ENCODE measurements around the gene MAGEF1. TPM values are rescaled to one million over a fixed set of nuclear protein-coding genes. Genes with fewer than 3 reads are reported as not detected.

The MAGEF1 gene
- total and polyA plus RNA-seq, 2 of the 8 experiments (the other 6 are each of a cell fraction or from before 2014, with no cell fraction given): 26.5 to 56.7 TPM

- Histone ChIP-seq H3K36me3 (ENCODE audit: control insufficient read depth in 2 of 4, insufficient read depth in 4 of 4, low read length in 3 of 4) (no peaks in the 10 kb centered on the region), H2BK120ac (replicated peaks; ENCODE audit: low read depth, low read length) (no peak overlapping the region), H3K4me1 (replicated peaks in 1 of 4; ENCODE audit: control insufficient read depth in 3 of 4, insufficient read depth in 4 of 4, low read length in 3 of 4) (peaks cover 2 to 9% (median 4%) of the 10 kb centered on the region in 4 experiments; a peak in 4 of 7 replicates), H2AK5ac (ENCODE audit: low read depth, low read length) (no peak overlapping the region), H3K18ac (ENCODE audit: extremely low read depth, low read length) (no peak overlapping the region), H2BK15ac (ENCODE audit: low read length) (no peak overlapping the region), H2BK5ac (ENCODE audit: low read depth, low read length) (no peak overlapping the region), H3K9me3 (ENCODE audit: insufficient read depth in 2 of 2, low read depth in 1 of 2, low read length in 1 of 2) (no peaks in the 10 kb centered on the region), H3K4me3 (ENCODE audit: extremely low read depth in 1 of 4, insufficient read depth in 2 of 4, low read depth in 3 of 4, low read length in 4 of 4) (no peak overlapping the region), H3K9ac (replicated peaks in 1 of 4; ENCODE audit: extremely low read depth in 1 of 4, low read depth in 3 of 4, low read length in 3 of 4) (no peak overlapping the region), H3K56ac (replicated peaks; ENCODE audit: insufficient read length, low read depth, low read length) (no peak overlapping the region), H4K91ac (replicated peaks; ENCODE audit: insufficient read length, low read length) (no peak overlapping the region), H3K4ac (replicated peaks; ENCODE audit: insufficient read length, low read depth, low read length) (no peak overlapping the region), H2BK20ac (ENCODE audit: low read length) (no peak overlapping the region), H4K8ac (ENCODE audit: extremely low read depth, insufficient read depth, low read length) (no peak overlapping the region), H3K79me1 (ENCODE audit: low read depth, low read length) (no peaks in the 10 kb centered on the region), H2AFZ (ENCODE audit: low read length) (no peak overlapping the region), H4K5ac (ENCODE audit: insufficient read length, low read depth, low read length) (no peak overlapping the region), H4K20me1 (replicated peaks in 1 of 2; ENCODE audit: control insufficient read depth in 1 of 2, insufficient read depth in 2 of 2, low read length in 2 of 2) (no peaks in the 10 kb centered on the region), H3K4me2 (ENCODE audit: insufficient read depth in 1 of 2, low read depth in 2 of 2, low read length in 2 of 2) (no peak overlapping the region), H3K23me2 (ENCODE audit: low read depth, low read length) (no peaks in the 10 kb centered on the region; the same call in 1 of the 2 replicates), H3K79me2 (ENCODE audit: control insufficient read depth in 1 of 2, insufficient read depth in 2 of 2, low read length in 2 of 2) (no peaks in the 10 kb centered on the region), H3K27me3 (replicated peaks in 1 of 4; ENCODE audit: control insufficient read depth in 3 of 4, extremely low read depth in 1 of 4, insufficient read depth in 3 of 4, low read length in 3 of 4) (peaks cover 0 to 3% (median 0%) of the 10 kb centered on the region in 4 experiments; a peak in 1 of 7 replicates), H2BK12ac (ENCODE audit: low read depth, low read length) (no peak overlapping the region), H3K23ac (ENCODE audit: insufficient read length) (no peak overlapping the region), H3K14ac (ENCODE audit: insufficient read length) (no peak overlapping the region), H3K27ac (ENCODE audit: low read depth, low read length) (no peak overlapping the region)
- DNase-seq (ENCODE audit: low read depth in 1 of 2, low spot score in 2 of 2) (no peak), FAIRE-seq (no peak)
- ChIA-PET POLR2A (ENCODE audit: partially characterized antibody) (interaction anchor here (1.2 to 2.4 kb wide), 3 partner anchors 15 to 17 kb away, joined by 3 to 13 read pairs (median 4); partner anchors contain the start of gene MAGEF1), CTCF (ENCODE audit: partially characterized antibody) (interaction anchor here (0.6 to 2.6 kb wide), 7 partner anchors 17 to 169 kb away, joined by 3 to 13 read pairs (median 5); partner anchors contain the start of gene MAGEF1)
- 81% methylated on average over 4 of the region's 4 CpGs; no CpG with 5 or more reads in 1 of the 2 experiments for WGBS, 2 experiments (ENCODE audit: extremely low coverage in 1 of 2, insufficient coverage in 1 of 2, insufficient read length in 1 of 2, insufficient replicate concordance in 2 of 2, low coverage in 1 of 2, low lambda C conversion rate in 2 of 2, missing lambda C conversion rate in 1 of 2)
- no peak for TF ChIP-seq SRF (IDR thresholded peaks at IDR 0.05; ENCODE audit: low read depth, low read length)
- no peak for TF ChIP-seq NANOG (IDR thresholded peaks at IDR 0.05; ENCODE audit: insufficient read depth, low read depth, low read length, poor library complexity, severe bottlenecking)
- TF ChIP-seq RAD21 (IDR thresholded peaks at IDR 0.05 in 1 of 2, conservative IDR thresholded peaks at IDR 0.05 in 1 of 2; ENCODE audit: low read depth in 2 of 2, low read length in 2 of 2): no peak
- TF ChIP-seq GABPA (IDR thresholded peaks at IDR 0.05; ENCODE audit: borderline replicate concordance, insufficient read depth, low read length): no peak
- no peak for TF ChIP-seq SIRT6 (IDR thresholded peaks at IDR 0.05; ENCODE audit: low read length)
- TF ChIP-seq USF2 (IDR thresholded peaks at IDR 0.05; ENCODE audit: low read length): no peak
- no peak for TF ChIP-seq RFX5 (IDR thresholded peaks at IDR 0.05; ENCODE audit: borderline replicate concordance, low read depth, low read length)
Measured at GRCh38 chr3:184694133-184694665, 17.7 kb downstream of the MAGEF1 start.
